Chondrocyte (in vitro differentiated cells): ENCODE measurements around the gene CYP8B1. TPM values are rescaled to one million over a fixed set of nuclear protein-coding genes. Genes with fewer than 3 reads are reported as not detected.

Experiments
- DNase-seq: peaks from one replicate; pipeline ENCODE4 v3.0.0; 2021; ENCODE audit warnings: mixed read lengths, low spot score
- H3K27ac Mint-ChIP-seq: one replicate; pipeline ENCODE4 v1.8.0; 2021; ENCODE audit warnings: mild to moderate bottlenecking, moderate library complexity, mixed read lengths; ENCODE audit not compliant: unreplicated experiment
- H3K27me3 Mint-ChIP-seq: 2 replicates; pipeline ENCODE4 v1.8.0; 2021; ENCODE audit warnings: low read depth, mixed read lengths
- H3K36me3 Mint-ChIP-seq: 2 replicates; pipeline ENCODE4 v1.8.0; 2021; ENCODE audit warnings: low read depth, mixed read lengths
- H3K4me1 Mint-ChIP-seq: 2 replicates; pipeline ENCODE4 v1.8.0; 2021; ENCODE audit warnings: low read depth, mild to moderate bottlenecking, mixed read lengths
- H3K4me3 Mint-ChIP-seq: one replicate; pipeline ENCODE4 v1.8.0; 2021; ENCODE audit warnings: mild to moderate bottlenecking, moderate library complexity, mixed read lengths; ENCODE audit not compliant: unreplicated experiment
- H3K9me3 Mint-ChIP-seq: 2 replicates; pipeline ENCODE4 v1.8.0; 2021; ENCODE audit warnings: low read depth, mixed read lengths
- long read RNA-seq: library from polyadenylated mRNA; stranded (forward); transcript quantifications from one replicate; pipeline ENCODE4 v2.0.0, GENCODE V29; 2021
- total RNA-seq: library from RNA; stranded (reverse); gene quantifications from 3 replicates; pipeline ENCODE4 v1.2.1, GENCODE V29; 2021
- TF ChIP-seq, protein P1 (sequence below): fragments of 200-600 bp; sonication (generic); IDR thresholded peaks from 2 replicates; pipeline ENCODE4 v1.5.0; 2021; ENCODE audit warnings: antibody characterized with exemption, mild to moderate bottlenecking, moderate library complexity

The CYP8B1 gene, protein sequence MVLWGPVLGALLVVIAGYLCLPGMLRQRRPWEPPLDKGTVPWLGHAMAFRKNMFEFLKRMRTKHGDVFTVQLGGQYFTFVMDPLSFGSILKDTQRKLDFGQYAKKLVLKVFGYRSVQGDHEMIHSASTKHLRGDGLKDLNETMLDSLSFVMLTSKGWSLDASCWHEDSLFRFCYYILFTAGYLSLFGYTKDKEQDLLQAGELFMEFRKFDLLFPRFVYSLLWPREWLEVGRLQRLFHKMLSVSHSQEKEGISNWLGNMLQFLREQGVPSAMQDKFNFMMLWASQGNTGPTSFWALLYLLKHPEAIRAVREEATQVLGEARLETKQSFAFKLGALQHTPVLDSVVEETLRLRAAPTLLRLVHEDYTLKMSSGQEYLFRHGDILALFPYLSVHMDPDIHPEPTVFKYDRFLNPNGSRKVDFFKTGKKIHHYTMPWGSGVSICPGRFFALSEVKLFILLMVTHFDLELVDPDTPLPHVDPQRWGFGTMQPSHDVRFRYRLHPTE
- not detected in 3 replicates for total RNA-seq
- long read RNA-seq = 0 reads

DNA sequence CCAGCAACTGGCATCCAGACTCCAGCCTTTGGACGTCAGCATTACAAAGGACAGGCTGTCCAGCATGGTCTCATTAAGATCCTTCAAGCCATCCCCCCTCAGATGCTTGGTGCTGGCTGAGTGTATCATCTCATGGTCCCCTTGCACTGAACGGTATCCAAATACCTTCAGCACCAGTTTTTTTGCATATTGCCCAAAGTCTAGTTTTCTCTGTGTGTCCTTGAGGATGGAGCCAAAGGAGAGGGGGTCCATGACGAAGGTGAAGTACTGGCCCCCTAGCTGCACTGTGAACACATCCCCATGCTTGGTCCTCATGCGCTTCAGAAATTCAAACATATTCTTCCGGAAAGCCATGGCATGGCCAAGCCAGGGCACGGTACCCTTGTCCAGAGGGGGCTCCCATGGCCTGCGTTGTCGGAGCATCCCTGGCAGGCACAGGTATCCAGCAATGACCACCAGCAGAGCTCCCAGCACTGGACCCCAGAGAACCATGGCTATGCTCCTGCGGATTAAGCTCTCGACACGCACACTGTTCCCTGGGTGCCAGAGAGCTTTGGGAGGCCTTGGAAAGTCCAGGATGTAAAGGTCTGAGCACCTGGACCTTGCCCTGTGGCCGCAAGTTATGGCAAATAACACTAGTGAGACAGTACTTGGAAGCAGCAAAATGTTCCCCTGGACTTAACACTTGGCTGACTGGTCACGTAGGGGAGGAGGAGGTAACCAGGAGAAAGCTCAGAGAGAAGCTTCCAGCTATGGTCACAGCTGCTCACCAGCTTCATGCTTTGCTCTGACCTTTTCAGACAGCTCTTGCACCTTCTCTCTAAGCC, at the start of gene CYP8B1:
CYP8B1 (minus strand) TSS at position 555 of the 827 bp plus-strand sequence; CDS start at position 492, 63 bp downstream.
- Mint-ChIP-seq H3K4me1 (peaks cover 3% of the 10 kb centered on the region), H3K9me3 (no peaks in the 10 kb centered on the region), H3K4me3 (no peak within 1 kb of the TSS), H3K27ac (no peak within 1 kb of the TSS), H3K36me3 (no peaks in the 10 kb centered on the region), H3K27me3 (peaks cover 24% of the 10 kb centered on the region)
- DNase-seq = no peak
- TF ChIP-seq, protein P1, sequence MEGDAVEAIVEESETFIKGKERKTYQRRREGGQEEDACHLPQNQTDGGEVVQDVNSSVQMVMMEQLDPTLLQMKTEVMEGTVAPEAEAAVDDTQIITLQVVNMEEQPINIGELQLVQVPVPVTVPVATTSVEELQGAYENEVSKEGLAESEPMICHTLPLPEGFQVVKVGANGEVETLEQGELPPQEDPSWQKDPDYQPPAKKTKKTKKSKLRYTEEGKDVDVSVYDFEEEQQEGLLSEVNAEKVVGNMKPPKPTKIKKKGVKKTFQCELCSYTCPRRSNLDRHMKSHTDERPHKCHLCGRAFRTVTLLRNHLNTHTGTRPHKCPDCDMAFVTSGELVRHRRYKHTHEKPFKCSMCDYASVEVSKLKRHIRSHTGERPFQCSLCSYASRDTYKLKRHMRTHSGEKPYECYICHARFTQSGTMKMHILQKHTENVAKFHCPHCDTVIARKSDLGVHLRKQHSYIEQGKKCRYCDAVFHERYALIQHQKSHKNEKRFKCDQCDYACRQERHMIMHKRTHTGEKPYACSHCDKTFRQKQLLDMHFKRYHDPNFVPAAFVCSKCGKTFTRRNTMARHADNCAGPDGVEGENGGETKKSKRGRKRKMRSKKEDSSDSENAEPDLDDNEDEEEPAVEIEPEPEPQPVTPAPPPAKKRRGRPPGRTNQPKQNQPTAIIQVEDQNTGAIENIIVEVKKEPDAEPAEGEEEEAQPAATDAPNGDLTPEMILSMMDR = no peak

DNA sequence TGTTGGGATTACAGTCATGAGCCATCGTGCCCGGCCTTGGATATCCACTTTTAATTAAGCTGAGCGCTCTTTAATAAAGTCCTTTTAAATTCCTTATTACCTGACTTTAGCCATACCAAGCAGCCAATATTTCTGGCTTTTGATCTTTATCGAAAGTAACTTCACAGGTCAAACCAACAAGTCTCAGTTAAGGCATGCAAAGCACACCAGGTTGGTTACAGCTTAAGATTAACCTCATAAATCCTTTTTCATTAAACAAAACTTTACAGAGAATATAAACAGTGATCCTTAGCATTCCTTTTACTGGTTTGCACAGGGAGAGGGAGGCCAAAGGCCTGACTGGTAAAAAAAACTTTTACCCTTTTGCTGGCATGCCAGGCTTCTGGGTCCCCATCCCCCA, 47.9 kb upstream of the CYP8B1 start:
- DNase-seq = no peak
- peaks cover 7% of the 10 kb centered on the region for H3K9me3 Mint-ChIP-seq
- H3K4me1 Mint-ChIP-seq = no peaks in the 10 kb centered on the region
- no peak overlapping the region for H3K27ac Mint-ChIP-seq
- TF ChIP-seq, protein P1 = no peak
- H3K36me3 Mint-ChIP-seq = no peaks in the 10 kb centered on the region
- H3K4me3 Mint-ChIP-seq = no peak overlapping the region
- peaks cover 14% of the 10 kb centered on the region for H3K27me3 Mint-ChIP-seq

DNA sequence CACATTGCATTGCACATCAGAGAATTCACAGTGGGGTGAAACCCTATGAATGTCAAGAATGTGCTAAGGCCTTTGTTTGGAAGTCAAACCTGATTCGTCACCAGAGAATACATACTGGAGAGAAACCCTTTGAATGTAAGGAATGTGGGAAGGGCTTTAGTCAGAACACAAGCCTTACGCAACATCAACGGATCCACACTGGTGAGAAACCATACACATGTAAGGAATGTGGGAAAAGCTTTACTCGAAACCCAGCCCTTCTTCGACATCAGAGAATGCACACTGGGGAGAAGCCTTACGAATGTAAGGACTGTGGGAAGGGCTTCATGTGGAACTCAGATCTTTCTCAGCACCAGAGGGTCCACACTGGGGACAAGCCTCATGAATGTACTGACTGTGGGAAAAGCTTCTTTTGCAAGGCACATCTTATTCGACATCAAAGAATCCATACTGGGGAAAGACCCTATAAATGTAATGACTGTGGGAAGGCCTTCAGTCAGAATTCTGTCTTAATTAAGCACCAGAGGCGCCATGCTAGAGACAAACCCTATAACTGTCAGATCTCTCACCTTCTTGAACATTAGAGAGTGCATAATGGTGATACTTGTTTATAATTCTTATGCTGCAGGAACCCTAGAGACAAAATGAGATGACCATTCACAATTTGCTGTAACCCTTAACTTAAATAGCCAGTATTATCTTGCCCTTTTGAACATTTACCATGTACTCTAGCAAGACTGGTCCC, 39.3 kb upstream of the CYP8B1 start:
- Mint-ChIP-seq H3K27ac (no peak overlapping the region), H3K36me3 (peaks cover 8% of the 10 kb centered on the region), H3K9me3 (peaks cover 48% of the 10 kb centered on the region), H3K27me3 (no peaks in the 10 kb centered on the region), H3K4me1 (no peaks in the 10 kb centered on the region), H3K4me3 (no peak overlapping the region)
- TF ChIP-seq, protein P1 = no peak
- no peak for DNase-seq

DNA sequence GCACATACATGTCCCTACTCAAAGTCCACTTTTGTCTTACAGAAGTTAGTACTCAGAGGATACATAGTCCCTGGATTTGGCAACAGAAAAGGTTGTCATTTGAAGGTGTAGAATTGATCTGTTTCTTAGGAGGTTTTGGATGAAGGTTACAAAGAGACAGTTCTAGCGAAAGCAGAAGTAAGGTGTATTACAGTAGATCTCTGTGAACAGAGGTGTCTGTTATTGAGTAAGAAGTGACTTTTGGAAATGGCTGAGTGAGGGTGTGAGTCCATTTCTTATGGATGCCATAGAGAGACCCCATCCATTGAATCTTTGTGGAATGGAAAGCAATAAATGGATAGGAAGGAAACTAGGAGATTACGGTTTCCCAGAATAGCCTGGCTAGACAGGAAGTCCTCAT, 35.9 kb upstream of the CYP8B1 start:
- Mint-ChIP-seq H3K4me3 (no peak overlapping the region), H3K27me3 (peaks cover 7% of the 10 kb centered on the region), H3K9me3 (peaks cover 40% of the 10 kb centered on the region), H3K4me1 (no peaks in the 10 kb centered on the region), H3K27ac (no peak overlapping the region), H3K36me3 (peaks cover 8% of the 10 kb centered on the region)
- no peak for DNase-seq
- TF ChIP-seq, protein P1 = no peak
